Subcutaneous abdominal adipose tissue (tissue), 5 donors: ENCODE data around the gene TUBA1C.
"Not testable (repeated sequence)": the region's sequence is repeated elsewhere in the genome, so short reads cannot be mapped to it uniquely, and the experiment has no call there.

Experiments
- H3K27ac ChIP-seq: one replicate; pipeline ENCODE4 v1.7.0; 2013; ENCODE audit warnings: low read depth, mild to moderate bottlenecking, inconsistent platforms, low read length, moderate library complexity
- H3K27me3 ChIP-seq, 5 donors: one replicate each; pipeline ENCODE4 v1.7.0; 2013; ENCODE audit warnings: low read length in 5 of 5, inconsistent platforms in 1 of 5; ENCODE audit not compliant: control insufficient read depth in 5 of 5, insufficient read depth in 4 of 5
- H3K36me3 ChIP-seq, 5 donors: one replicate each; pipeline ENCODE4 v1.7.0; 2013; ENCODE audit warnings: low read length in 5 of 5; ENCODE audit not compliant: control insufficient read depth in 5 of 5, insufficient read depth in 5 of 5
- H3K4me1 ChIP-seq, 5 donors: one replicate each; pipeline ENCODE4 v1.7.0; 2013; ENCODE audit warnings: low read length in 5 of 5, mild to moderate bottlenecking in 3 of 5, moderate library complexity in 1 of 5; ENCODE audit not compliant: control insufficient read depth in 5 of 5, insufficient read depth in 5 of 5
- H3K4me3 ChIP-seq, 5 donors: one replicate each; pipeline ENCODE4 v1.7.0; 2013; ENCODE audit warnings: low read length in 5 of 5, low read depth in 1 of 5
- H3K9ac ChIP-seq, 5 donors: one replicate each; pipeline ENCODE4 v1.7.0; 2013; ENCODE audit warnings: low read length in 5 of 5, mild to moderate bottlenecking in 4 of 5, moderate library complexity in 3 of 5
- H3K9me3 ChIP-seq, 5 donors: one replicate each; pipeline ENCODE4 v1.7.0; 2013; ENCODE audit warnings: low read length in 5 of 5; ENCODE audit not compliant: control insufficient read depth in 5 of 5
- donor health status: healthy.
- donor health status: healthy.
- donor health status: healthy.
- donor health status: healthy.
- donor health status: healthy.

The TUBA1C gene

DNA sequence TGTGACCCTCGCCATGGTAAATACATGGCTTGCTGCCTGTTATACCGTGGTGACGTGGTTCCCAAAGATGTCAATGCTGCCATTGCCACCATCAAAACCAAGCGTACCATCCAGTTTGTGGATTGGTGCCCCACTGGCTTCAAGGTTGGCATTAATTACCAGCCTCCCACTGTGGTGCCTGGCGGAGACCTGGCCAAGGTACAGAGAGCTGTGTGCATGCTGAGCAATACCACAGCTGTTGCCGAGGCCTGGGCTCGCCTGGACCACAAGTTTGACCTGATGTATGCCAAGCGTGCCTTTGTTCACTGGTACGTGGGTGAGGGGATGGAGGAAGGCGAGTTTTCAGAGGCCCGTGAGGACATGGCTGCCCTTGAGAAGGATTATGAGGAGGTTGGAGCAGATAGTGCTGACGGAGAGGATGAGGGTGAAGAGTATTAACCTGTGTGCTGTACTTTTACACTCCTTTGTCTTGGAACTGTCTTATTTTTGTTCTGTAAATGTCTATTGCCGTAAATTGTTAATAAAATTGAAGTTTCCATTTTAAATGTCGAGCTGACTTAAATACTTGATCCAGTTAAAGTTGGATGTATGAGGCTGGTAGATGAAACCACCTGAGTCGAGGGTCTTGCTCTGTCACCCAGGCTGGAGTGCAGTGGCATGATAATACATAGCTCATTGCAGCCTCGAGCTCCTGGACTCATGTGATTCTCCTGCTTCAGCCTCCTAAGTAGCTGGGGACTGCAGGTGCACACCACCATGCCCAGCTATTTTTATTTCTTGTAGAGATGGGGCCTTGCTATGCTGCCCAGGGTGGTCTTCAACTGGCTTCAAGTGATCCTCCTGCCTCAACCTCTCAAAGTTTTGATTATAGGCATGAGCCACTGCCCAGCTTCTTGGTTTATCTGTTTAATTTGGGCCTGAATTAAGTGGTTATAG lies 8.2 kb downstream of the TUBA1C start:
- H3K27me3 ChIP-seq, result no peaks in the 10 kb centered on the region
- H3K4me1 ChIP-seq, result peaks cover 0 to 6% (median 3%) of the 10 kb centered on the region in 5 donors
- H3K27ac ChIP-seq, result no peak overlapping the region
- H3K9me3 ChIP-seq, result no peaks in the 10 kb centered on the region
- H3K4me3 ChIP-seq, result no peak overlapping the region
- peaks cover 11 to 46% (median 42%) of the 10 kb centered on the region in 5 donors for H3K36me3 ChIP-seq
- H3K9ac ChIP-seq, result no peak overlapping the region

DNA sequence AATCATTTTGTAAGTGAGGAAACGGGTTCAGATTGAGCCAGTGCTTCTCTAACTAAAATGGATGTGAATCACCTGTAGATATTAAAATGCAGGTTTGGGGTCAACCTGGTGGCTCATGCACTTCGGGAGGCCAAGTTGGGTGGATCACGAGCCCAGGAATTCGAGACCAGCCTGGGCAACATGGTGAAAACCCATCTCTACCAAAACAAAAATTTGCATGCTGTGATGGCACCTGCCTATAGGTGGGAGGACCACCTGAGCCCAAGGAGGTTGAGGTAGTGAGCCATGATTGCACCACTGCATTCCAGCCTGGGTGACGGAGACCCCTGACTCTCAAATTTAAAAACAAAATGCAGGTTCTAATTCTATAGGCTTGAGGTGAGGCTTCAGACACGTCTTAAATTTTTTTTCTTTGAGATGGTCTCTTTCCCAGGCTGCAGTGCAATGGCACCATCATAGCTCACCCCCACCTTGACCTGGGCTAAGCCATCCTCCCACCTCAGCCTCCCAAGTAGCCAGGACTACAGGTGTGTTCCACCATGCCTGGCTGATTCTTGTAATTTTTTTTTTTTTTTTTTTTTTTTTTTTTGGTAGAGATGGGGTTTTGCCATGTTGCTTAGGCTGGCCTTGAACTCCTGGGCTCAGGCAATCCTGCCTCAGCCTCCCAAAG lies 9.0 kb downstream of the TUBA1C start:
- Histone ChIP-seq H3K27me3 (no peaks in the 10 kb centered on the region), H3K9me3 (no peaks in the 10 kb centered on the region), H3K4me3 (no peak overlapping the region), H3K4me1 (peaks cover 0 to 2% (median 0%) of the 10 kb centered on the region in 5 donors), H3K9ac (no peak overlapping the region), H3K27ac (no peak overlapping the region), H3K36me3 (peaks cover 11 to 46% (median 42%) of the 10 kb centered on the region in 5 donors)

DNA sequence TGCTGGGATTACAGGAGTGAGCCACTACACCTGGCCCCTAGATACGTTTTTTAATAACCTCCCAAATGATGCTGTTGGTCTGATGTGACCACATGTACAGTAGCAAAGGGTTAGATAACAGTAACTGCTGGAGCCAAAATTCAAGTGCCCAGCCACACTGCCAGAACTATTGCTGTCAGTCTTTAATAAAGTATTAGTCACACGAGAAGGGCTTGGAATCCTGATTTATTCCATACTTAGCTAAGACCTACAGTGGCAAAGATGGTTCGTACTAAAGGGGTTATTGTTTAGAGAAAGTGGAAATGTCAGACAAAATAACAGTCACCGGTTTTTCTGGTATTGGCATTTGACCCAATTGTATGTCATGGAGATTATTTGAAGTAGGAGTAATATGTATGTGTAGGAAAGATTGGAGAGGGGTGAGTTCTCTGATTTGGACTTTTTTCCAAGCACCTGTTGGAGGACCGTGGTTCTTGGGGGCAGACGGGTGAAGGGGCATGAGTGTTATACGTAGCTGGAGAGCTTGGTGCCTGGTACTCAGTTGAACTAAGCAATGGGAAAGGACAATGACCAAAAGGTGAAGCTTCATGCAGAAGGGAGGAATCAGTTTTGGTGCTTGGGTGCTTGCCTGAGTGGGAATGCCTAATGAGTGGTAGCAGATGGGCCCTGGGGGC lies 9.7 kb downstream of the TUBA1C start:
- H3K4me3 ChIP-seq, result no peak overlapping the region
- no peak overlapping the region for H3K27ac ChIP-seq
- H3K4me1 ChIP-seq, result peaks cover 0 to under 1% (median 0%) of the 10 kb centered on the region in 5 donors
- peaks cover 11 to 43% (median 39%) of the 10 kb centered on the region in 5 donors for H3K36me3 ChIP-seq
- H3K9ac ChIP-seq, result no peak overlapping the region
- no peaks in the 10 kb centered on the region for H3K9me3 ChIP-seq
- H3K27me3 ChIP-seq, result no peaks in the 10 kb centered on the region

DNA sequence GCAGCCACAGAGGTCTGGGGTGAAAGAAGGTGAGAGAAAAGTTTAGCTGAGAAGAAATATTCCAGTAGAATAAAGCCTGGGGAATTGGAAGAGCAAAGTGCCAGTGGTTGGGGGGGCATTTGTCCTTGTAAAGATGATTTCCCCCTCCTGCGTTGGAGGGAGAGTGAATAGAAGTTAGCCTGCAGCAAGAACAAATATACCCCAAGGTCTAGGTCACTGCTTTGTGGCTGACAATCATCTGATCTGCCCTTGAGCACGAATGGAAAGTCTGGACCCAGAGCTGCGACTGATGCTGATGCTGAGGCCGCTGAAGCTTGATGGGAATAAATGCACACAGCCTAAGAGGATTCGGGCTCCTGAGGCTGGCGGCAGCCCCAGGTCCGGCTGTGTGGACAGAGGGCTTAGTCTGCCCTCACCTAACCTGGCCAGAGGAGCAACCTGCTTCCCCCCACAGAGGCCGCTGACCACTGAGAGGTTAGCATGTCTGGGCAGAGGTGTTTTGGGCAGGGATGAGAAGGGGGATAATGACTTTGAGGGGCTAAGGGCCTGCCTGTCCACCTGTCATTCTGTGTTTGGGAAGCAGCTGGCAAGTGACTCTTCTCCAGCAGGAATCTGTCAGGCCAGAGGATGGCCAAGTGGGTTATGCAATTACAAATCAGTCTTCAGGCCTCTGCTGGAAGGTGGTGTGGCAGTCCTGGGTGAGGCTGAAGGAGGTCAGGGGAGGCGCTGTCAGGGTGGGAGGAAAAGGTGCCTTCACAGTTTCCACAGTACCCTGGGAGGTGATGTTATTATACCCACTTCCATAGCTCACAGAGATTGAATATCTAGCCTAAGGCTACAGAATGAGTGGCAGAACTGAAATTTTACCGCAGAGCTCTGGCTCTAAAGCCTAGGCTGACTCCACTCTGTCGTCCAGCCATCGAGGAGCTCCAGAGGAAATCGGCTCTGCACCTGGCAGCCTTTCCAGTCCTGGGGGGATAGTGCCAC lies 11.7 kb downstream of the TUBA1C start:
- no peak overlapping the region for H3K9ac ChIP-seq
- H3K36me3 ChIP-seq, result peaks cover 0 to 22% (median 20%) of the 10 kb centered on the region in 5 donors
- H3K4me3 ChIP-seq, result no peak overlapping the region
- H3K27ac ChIP-seq, result no peak overlapping the region
- H3K27me3 ChIP-seq, result no peaks in the 10 kb centered on the region
- H3K4me1 ChIP-seq, result peaks cover 0 to 5% (median 3%) of the 10 kb centered on the region in 5 donors
- H3K9me3 ChIP-seq, result no peaks in the 10 kb centered on the region

DNA sequence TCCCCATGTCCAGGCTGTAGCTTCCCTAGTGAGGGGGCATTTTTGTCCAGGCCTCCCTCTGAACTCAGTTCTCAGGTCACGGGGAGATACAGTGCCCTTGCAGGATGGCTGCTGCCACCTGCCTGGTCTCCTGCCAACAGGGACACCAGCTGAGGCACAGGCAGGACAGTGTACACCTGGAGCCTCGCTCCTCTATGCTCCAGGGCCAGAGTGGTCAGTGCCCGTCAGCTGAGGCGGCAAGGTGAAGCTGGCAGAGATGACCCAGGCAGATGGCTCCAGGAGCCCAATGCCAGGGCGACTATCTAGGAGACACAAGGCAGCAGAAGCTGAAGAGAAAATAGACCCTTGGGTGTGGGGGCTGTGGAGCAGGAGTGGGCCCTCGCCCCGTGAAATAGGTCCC lies 12.6 kb downstream of the TUBA1C start:
- Histone ChIP-seq H3K27me3 (no peaks in the 10 kb centered on the region), H3K27ac (no peak overlapping the region), H3K9me3 (no peaks in the 10 kb centered on the region), H3K4me3 (no peak overlapping the region), H3K36me3 (peaks cover 0 to 17% (median 15%) of the 10 kb centered on the region in 5 donors), H3K9ac (no peak overlapping the region), H3K4me1 (peaks cover 0 to 5% (median 3%) of the 10 kb centered on the region in 5 donors)

DNA sequence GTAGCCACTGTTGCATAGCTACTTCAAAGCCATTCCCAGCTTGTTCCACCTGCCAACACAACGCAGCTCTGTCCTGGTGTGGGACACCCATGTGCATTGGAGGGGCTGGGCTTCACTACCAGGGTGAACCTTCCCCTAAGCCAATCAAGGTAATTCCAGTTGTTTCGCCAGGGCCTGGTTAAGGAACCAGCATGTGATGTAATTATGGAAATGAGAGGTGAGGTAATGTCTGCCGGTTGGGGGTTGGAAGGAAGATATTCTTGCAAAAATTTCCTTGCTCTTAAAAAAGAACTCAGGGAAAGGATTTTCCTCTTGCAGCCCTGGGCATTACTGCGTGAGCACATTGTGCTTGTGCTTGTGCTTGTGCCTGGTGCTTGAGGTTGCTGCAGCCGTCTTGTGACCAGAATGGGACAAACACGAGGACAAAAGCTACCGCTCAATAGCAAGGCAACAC lies 14.9 kb downstream of the TUBA1C start:
- no peak overlapping the region for H3K9ac ChIP-seq
- no peaks in the 10 kb centered on the region for H3K9me3 ChIP-seq
- H3K27me3 ChIP-seq, result peaks cover 0 to 9% (median 7%) of the 10 kb centered on the region in 5 donors
- peaks cover 0 to 5% (median 3%) of the 10 kb centered on the region in 5 donors for H3K4me1 ChIP-seq
- H3K36me3 ChIP-seq, result no peaks in the 10 kb centered on the region
- no peak overlapping the region for H3K4me3 ChIP-seq
- H3K27ac ChIP-seq, result no peak overlapping the region

DNA sequence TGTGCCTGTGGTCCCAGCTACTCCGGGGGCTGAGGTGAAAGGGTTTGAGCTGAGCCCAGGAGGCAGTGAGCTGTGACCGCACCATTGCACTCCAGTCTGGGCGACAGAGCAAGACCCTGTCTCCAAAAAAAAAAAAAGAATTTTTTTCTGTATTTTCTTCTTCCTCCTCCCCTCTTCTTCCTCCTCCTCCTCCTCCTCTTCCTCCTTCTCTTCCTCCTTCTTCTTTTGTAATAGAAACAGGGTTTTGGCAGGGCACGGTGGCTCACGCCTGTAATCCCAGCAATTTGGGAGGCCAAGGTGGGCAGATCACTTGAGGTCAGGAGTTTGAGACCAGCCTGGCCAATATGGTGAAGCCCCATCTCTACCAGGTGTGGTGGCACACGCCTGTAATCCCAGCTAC lies 15.7 kb downstream of the TUBA1C start:
- H3K4me1 ChIP-seq, H3K27me3 ChIP-seq, H3K4me3 ChIP-seq, H3K36me3 ChIP-seq, H3K27ac ChIP-seq, H3K9me3 ChIP-seq, H3K9ac ChIP-seq: not testable (repeated sequence)

DNA sequence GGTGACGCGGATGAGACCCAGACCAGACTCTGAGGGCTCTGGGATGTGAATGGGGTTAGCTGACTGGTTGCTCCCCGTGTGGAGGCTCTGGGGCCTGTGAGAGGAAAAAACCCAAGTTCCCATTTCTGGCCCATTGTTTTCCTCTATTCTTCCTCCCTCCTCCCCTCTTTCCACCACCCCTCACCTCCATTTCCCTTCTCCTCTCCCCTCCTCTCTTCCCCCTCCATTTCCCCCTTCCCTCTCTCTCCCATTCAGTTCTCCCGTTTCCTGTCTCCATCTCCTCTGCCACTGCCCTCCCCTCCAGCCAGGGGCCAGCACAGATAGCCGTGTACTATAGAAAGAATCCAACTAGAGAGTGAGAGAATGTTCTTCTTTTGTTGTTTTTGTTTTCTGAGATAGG lies 17.4 kb downstream of the TUBA1C start:
- H3K4me3 ChIP-seq, result no peak overlapping the region
- peaks cover 3 to 9% (median 8%) of the 10 kb centered on the region in 5 donors for H3K27me3 ChIP-seq
- H3K36me3 ChIP-seq, result no peaks in the 10 kb centered on the region
- H3K4me1 ChIP-seq, result peaks cover 0 to 5% (median 3%) of the 10 kb centered on the region in 5 donors
- H3K27ac ChIP-seq, result no peak overlapping the region
- no peak overlapping the region for H3K9ac ChIP-seq
- H3K9me3 ChIP-seq, result no peaks in the 10 kb centered on the region

DNA sequence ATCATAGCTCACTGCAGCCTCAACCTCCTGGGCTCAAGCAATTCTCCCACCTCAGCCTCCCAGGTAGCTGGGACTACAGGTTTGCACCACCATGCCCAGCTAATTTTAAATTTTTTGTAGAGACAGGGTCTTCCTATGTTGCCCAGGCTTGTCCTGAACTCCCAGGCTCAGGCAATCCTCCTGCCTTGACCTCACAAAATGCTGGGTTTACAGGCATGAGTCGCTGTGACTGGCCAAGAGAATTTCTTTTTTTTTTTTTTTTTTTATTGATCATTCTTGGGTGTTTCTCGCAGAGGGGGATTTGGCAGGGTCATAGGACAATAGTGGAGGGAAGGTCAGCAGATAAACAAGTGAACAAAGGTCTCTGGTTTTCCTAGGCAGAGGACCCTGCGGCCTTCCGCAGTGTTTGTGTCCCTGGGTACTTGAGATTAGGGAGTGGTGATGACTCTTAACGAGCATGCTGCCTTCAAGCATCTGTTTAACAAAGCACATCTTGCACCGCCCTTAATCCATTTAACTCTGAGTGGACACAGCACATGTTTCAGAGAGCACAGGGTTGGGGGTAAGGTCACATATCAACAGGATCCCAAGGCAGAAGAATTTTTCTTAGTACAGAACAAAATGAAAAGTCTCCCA lies 18.0 kb downstream of the TUBA1C start:
- H3K9ac ChIP-seq, H3K4me3 ChIP-seq, H3K27ac ChIP-seq, H3K4me1 ChIP-seq, H3K27me3 ChIP-seq, H3K36me3 ChIP-seq, H3K9me3 ChIP-seq: not testable (repeated sequence)
